Activated naive CD8-positive, alpha-beta T cell treated with anti-CD3 and anti-CD28 coated beads, Interleukin-2, amount 10 ng/mL, durations not matched to agents 7 days and 5 days (primary cell): Measurements from ENCODE around the gene ALPP. TPM values are rescaled to one million over a fixed set of nuclear protein-coding genes. Genes with fewer than 3 reads are reported as not detected.
"Not testable (repeated sequence)": the region's sequence is repeated elsewhere in the genome, so short reads cannot be mapped to it uniquely, and the experiment has no call there.

ENCODE experiments used
- ATAC-seq: fragments of 150-1000 bp; cut with Tn5 transposase; one replicate; pipeline ENCODE4 v1.10.0; 2021; ENCODE audit warnings: low read depth, moderate library complexity
- POLR2A ChIA-PET: fragments of 350-600 bp; sonication (Branson Sonifier 250); formaldehyde crosslinking; loops from one replicate; lab custom pipeline; 2021; ENCODE audit warnings: antibody characterized with exemption; lab: Charles Lee
- DNase-seq: peaks from one replicate; pipeline ENCODE4 v3.0.0; 2021
- H3K27ac Mint-ChIP-seq: one replicate; pipeline ENCODE4 v1.8.0; 2022; ENCODE audit warnings: mild to moderate bottlenecking, mixed read lengths
- H3K27me3 Mint-ChIP-seq: one replicate; pipeline ENCODE4 v1.8.0; 2022; ENCODE audit warnings: mild to moderate bottlenecking, moderate library complexity, mixed read lengths
- H3K36me3 Mint-ChIP-seq: one replicate; pipeline ENCODE4 v1.8.0; 2021; ENCODE audit warnings: mild to moderate bottlenecking, mixed read lengths
- H3K4me1 Mint-ChIP-seq: one replicate; pipeline ENCODE4 v1.8.0; 2021; ENCODE audit warnings: mixed read lengths
- H3K4me3 Mint-ChIP-seq: one replicate; pipeline ENCODE4 v1.8.0; 2022; ENCODE audit warnings: mild to moderate bottlenecking, moderate library complexity, mixed read lengths
- H3K9me3 Mint-ChIP-seq: one replicate; pipeline ENCODE4 v1.8.0; 2021; ENCODE audit warnings: mixed read lengths
- total RNA-seq, 2 experiments: library from RNA; stranded (reverse); gene quantifications; one replicate each; pipeline ENCODE4 v1.2.3, GENCODE V29; 2021

ALPP gene
- total RNA-seq, 2 experiments from 2014 or later, result not detected

- Mint-ChIP-seq H3K27ac (no peak overlapping the region), H3K4me1 (no peaks in the 10 kb centered on the region), H3K27me3 (peaks cover 4% of the 10 kb centered on the region), H3K9me3 (no peaks in the 10 kb centered on the region), H3K4me3 (no peak overlapping the region), H3K36me3 (no peaks in the 10 kb centered on the region)
- no peak for DNase-seq
- ATAC-seq, result no peak
- POLR2A ChIA-PET, result no interaction called here
Observed at GRCh38 chr2:232374356-232374755, 4.2 kb upstream of the ALPP start.

DNA sequence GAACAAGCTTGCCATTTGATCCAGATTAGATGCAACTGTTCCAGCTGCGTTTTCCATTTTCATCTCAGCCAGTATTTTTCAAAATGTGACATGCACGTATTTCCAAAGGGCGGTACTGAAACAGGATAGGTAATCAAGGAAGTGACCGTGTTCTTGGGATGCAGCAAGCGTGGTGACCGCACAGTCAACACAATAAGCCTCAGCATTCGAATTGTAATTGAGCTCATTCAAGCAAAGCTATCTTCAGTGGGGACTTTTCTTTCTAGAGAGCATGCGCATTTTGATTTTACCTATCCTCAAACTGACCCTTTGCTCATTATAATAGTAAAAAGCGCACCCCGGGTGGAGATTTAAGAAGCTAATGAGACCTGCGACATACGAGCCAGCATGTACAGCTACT lies 3.4 kb upstream of the ALPP start:
- POLR2A ChIA-PET, result no interaction called here
- no peak overlapping the region for H3K4me3 Mint-ChIP-seq
- DNase-seq, result no peak
- no peaks in the 10 kb centered on the region for H3K36me3 Mint-ChIP-seq
- no peaks in the 10 kb centered on the region for H3K4me1 Mint-ChIP-seq
- H3K27me3 Mint-ChIP-seq, result peaks cover 4% of the 10 kb centered on the region
- H3K27ac Mint-ChIP-seq, result no peak overlapping the region
- H3K9me3 Mint-ChIP-seq, result no peaks in the 10 kb centered on the region
- ATAC-seq, result no peak

DNA sequence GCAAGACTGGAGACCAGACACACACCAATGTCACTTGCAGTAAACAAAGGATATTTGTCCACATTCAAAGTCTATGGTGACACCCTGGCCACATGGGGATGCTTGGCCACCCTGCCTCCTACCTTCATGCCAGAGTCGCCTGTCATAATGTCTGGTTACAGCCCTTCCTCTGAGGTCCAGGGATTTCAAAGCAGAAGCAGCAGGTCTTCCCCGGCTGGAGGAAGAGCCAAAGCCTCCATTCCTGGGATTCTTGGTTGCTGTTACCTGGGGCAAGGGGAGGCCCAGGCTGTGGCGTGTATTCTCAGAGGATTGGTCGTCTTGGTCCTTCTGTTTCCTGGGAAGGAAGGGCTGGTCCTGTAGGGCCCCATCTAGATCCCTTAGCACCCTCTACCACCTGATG lies 2.3 kb upstream of the ALPP start:
- no peaks in the 10 kb centered on the region for H3K9me3 Mint-ChIP-seq
- no peaks in the 10 kb centered on the region for H3K4me1 Mint-ChIP-seq
- POLR2A ChIA-PET, result no interaction called here
- no peaks in the 10 kb centered on the region for H3K36me3 Mint-ChIP-seq
- no peak overlapping the region for H3K27ac Mint-ChIP-seq
- DNase-seq (no peak), ATAC-seq (no peak)
- H3K4me3 Mint-ChIP-seq, result no peak overlapping the region
- H3K27me3 Mint-ChIP-seq, result no peaks in the 10 kb centered on the region

DNA sequence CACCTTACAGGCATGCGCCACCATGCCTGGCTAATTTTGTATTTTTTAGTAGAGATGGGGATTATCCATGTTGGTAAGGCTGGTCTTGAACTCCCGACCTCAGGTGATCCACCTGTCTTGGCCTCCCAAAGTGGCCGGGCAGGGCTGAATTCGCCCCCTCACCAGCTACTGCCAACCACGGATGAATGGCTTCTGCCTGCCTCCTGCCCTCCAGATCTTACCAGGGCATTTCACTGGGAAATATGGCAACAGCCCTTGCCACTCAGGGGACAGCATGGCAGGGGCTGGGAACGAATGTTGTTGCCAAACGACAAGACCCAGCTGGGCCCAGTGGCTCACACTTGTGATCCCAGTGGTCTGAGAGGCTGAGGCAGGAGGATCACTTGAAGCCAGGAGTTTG lies 1.8 kb upstream of the ALPP start:
- POLR2A ChIA-PET, result interaction anchor here (0.6 kb wide), 1 partner anchor 855 kb away, joined by 5 read pairs; no protein-coding TSS in a partner anchor
- Mint-ChIP-seq H3K4me1 (no peaks in the 10 kb centered on the region), H3K9me3 (no peaks in the 10 kb centered on the region), H3K27me3 (no peaks in the 10 kb centered on the region), H3K36me3 (no peaks in the 10 kb centered on the region), H3K27ac (no peak overlapping the region), H3K4me3 (no peak overlapping the region)
- DNase-seq, result no peak
- ATAC-seq, result no peak

DNA sequence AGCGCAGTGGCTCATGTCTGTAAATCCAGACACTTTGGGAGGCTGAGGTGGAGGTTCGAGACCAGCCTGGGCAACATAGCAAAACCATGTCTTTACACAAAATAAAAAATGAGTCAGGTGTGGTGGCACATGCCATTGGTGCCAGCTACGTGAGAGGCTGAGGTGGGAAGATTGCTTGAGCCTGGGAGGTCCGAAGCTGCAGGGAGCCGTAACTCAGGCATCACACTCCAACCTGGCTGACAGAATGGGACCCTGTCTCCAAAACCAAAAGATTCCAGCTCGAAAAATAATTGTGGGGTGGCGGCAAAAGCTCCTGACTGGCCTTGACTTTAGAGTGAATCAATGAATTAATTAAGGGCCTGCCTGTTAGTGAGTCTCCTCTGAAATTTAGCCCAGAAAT lies 1.2 kb upstream of the ALPP start:
- Mint-ChIP-seq H3K4me3 (no peak overlapping the region), H3K9me3 (no peaks in the 10 kb centered on the region), H3K27ac (no peak overlapping the region), H3K4me1 (no peaks in the 10 kb centered on the region), H3K27me3 (peaks cover 5% of the 10 kb centered on the region), H3K36me3 (no peaks in the 10 kb centered on the region)
- DNase-seq (no peak), ATAC-seq (no peak)
- POLR2A ChIA-PET, result interaction anchor here (0.6 kb wide), 1 partner anchor 854 kb away, joined by 5 read pairs; no protein-coding TSS in a partner anchor

GRCh38 chr2:232377841-232378734 lies 463 bp upstream of the ALPP start:
- no peaks in the 10 kb centered on the region for H3K4me1 Mint-ChIP-seq
- POLR2A ChIA-PET, result no interaction called here

GRCh38 chr2:232379610-232380590 lies 1.3 kb downstream of the ALPP start:
- H3K9me3 Mint-ChIP-seq, H3K27ac Mint-ChIP-seq, DNase-seq, ATAC-seq, POLR2A ChIA-PET, H3K4me1 Mint-ChIP-seq, H3K36me3 Mint-ChIP-seq, H3K4me3 Mint-ChIP-seq: not testable (repeated sequence)
- H3K27me3 Mint-ChIP-seq, result peaks cover 22% of the 10 kb centered on the region

More at GRCh38 chr2:232377841-232378734, 463 bp upstream of the ALPP start:
- no peaks in the 10 kb centered on the region for H3K9me3 Mint-ChIP-seq
- DNase-seq (no peak), ATAC-seq (no peak)
- no peak overlapping the region for H3K4me3 Mint-ChIP-seq
- no peaks in the 10 kb centered on the region for H3K36me3 Mint-ChIP-seq
- H3K27me3 Mint-ChIP-seq, result peaks cover 9% of the 10 kb centered on the region
- H3K27ac Mint-ChIP-seq, result no peak overlapping the region

DNA sequence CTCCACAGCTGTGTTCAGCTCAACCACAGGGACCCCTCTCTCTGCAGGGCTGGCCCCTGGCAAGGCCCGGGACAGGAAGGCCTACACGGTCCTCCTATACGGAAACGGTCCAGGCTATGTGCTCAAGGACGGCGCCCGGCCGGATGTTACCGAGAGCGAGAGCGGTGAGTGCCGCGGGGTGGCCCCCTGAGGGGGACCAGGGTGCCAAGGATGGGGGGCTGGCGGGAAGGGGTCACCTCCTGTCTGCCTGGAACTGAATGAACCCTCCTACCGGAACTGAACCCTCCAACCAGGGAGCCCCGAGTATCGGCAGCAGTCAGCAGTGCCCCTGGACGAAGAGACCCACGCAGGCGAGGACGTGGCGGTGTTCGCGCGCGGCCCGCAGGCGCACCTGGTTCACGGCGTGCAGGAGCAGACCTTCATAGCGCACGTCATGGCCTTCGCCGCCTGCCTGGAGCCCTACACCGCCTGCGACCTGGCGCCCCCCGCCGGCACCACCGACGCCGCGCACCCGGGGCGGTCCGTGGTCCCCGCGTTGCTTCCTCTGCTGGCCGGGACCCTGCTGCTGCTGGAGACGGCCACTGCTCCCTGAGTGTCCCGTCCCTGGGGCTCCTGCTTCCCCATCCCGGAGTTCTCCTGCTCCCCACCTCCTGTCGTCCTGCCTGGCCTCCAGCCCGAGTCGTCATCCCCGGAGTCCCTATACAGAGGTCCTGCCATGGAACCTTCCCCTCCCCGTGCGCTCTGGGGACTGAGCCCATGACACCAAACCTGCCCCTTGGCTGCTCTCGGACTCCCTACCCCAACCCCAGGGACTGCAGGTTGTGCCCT lies 2.9 kb downstream of the ALPP start:
- ATAC-seq, result peak; percentile 78
- peak overlapping the region; percentile 39 for H3K4me3 Mint-ChIP-seq

DNA sequence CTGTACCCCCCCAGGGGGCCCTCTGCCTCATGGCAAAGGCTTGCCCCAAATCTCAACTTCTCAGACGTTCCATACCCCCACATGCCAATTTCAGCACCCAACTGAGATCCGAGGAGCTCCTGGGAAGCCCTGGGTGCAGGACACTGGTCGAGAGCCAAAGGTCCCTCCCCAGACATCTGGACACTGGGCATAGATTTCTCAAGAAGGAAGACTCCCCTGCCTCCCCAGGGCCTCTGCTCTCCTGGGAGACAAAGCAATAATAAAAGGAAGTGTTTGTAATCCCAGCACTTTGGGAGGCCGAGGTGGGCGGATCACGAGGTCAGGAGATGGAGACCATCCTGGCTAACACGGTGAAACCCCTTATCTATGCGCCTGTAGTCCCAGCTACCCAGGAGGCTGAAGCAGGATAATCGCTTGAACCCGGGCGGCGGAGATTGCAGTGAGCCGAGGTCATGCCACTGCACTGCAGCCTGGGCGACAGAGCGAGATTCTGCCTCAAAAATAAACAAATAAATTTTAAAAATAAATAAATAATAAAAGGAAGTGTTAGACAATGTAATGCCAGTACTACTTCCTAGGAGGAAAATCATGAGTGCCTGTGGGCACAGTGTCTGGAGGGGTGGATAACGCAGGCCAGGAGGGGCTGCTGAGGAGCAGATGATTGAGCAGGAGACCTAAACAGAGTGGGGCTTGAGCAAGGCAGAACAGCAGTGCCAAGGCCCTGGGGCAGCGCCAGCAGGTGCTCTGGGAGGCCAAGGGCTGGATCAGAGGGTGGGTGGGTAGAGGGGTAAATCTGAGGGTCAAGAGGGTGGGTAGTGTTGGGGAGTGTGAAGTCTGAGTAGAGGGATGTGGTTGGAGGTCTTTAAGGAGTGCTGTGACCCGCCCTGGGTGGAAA lies 4.0 kb downstream of the ALPP start:
- Mint-ChIP-seq H3K36me3 (no peaks in the 10 kb centered on the region), H3K9me3 (no peaks in the 10 kb centered on the region), H3K4me3 (no peak overlapping the region), H3K27ac (no peak overlapping the region), H3K27me3 (peaks cover 39% of the 10 kb centered on the region), H3K4me1 (no peaks in the 10 kb centered on the region)
- DNase-seq, result peak; percentile 10
- no peak for ATAC-seq
- POLR2A ChIA-PET, result no interaction called here

More for the DNA sequence above, 2.9 kb downstream of the ALPP start:
- peak; percentile 69 for DNase-seq
- POLR2A ChIA-PET, H3K27ac Mint-ChIP-seq, H3K4me1 Mint-ChIP-seq, H3K36me3 Mint-ChIP-seq, H3K9me3 Mint-ChIP-seq: not testable (repeated sequence)
- peaks cover 37% of the 10 kb centered on the region for H3K27me3 Mint-ChIP-seq

- Mint-ChIP-seq H3K4me3 (no peak overlapping the region), H3K27me3 (peaks cover 41% of the 10 kb centered on the region), H3K36me3 (no peaks in the 10 kb centered on the region), H3K9me3 (no peaks in the 10 kb centered on the region), H3K4me1 (no peaks in the 10 kb centered on the region), H3K27ac (no peak overlapping the region)
- POLR2A ChIA-PET, result no interaction called here
- DNase-seq (no peak), ATAC-seq (no peak)
Observed at GRCh38 chr2:232384466-232384865, 5.9 kb downstream of the ALPP start.

- not testable (repeated sequence) for ATAC-seq, H3K27ac Mint-ChIP-seq
- peaks cover 47% of the 10 kb centered on the region for H3K27me3 Mint-ChIP-seq
Observed at GRCh38 chr2:232385058-232385457, 6.5 kb downstream of the ALPP start.

More at GRCh38 chr2:232385058-232385457, 6.5 kb downstream of the ALPP start:
- H3K4me1 Mint-ChIP-seq, DNase-seq, POLR2A ChIA-PET, H3K9me3 Mint-ChIP-seq, H3K4me3 Mint-ChIP-seq, H3K36me3 Mint-ChIP-seq: not testable (repeated sequence)
